D721Med (cell line): ENCODE data around the gene SERINC4.

Experiments used
- DNase-seq: peaks from one replicate; pipeline ENCODE4 v3.0.0; 2011; ENCODE audit warnings: low spot score; ENCODE audit not compliant: insufficient read length
- FAIRE-seq: peaks from 2 replicates; lab custom pipeline; 2011; peaks lifted over from hg19 to GRCh38; lab: Jason Lieb, UNC
- CTCF ChIP-seq: IDR thresholded peaks from 2 replicates; pipeline ENCODE4 v1.5.1; 2012; ENCODE audit warnings: mild to moderate bottlenecking, control low read depth; ENCODE audit not compliant: insufficient read depth; ENCODE audit errors: missing control alignments

SERINC4 gene

DNA sequence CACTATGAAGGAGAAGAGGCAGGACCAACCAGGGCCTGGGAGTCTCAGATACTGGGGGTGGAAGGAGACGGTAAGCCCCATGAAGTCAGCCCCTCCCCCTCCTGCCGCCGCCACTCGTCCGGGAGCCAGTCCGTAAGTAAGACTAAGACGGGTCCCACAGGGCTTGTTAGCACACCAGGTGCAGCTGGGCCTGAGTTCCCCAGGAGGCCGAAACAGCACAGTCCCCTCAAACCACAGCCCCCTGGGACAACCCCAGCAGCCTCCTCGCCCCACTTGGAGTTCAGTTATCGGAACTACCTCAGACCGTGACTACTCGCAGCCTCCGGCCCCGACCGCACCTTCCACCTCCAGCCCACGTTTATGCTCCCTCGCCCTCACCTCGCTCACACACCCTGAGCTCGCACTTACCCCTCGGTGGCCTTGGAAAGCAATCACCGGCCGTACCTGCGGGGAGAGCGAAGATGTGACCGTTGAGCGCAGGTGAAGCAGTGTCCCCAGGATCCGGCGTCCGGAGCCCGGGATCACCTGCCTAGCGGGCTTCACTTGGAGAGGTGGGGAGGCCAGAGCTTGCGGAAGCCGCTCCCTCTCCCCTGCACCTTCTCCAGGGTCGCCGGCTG lies 23.8 kb downstream of the SERINC4 start:
- DNase-seq (no peak), FAIRE-seq (no peak)
- no peak for TF ChIP-seq CTCF

- peak; percentile 48 for TF ChIP-seq CTCF
- FAIRE-seq, result no peak
- DNase-seq, result no peak
These were observed 24.5 kb downstream of the SERINC4 start for GRCh38 chr15:43775411-43775965.

- no peak for DNase-seq
- no peak for TF ChIP-seq CTCF
- no peak for FAIRE-seq
These were observed 26.0 kb downstream of the SERINC4 start for GRCh38 chr15:43774062-43774461.

GRCh38 chr15:43772624-43773023 lies 27.4 kb downstream of the SERINC4 start:
- TF ChIP-seq CTCF, result no peak
- FAIRE-seq, result no peak

DNA sequence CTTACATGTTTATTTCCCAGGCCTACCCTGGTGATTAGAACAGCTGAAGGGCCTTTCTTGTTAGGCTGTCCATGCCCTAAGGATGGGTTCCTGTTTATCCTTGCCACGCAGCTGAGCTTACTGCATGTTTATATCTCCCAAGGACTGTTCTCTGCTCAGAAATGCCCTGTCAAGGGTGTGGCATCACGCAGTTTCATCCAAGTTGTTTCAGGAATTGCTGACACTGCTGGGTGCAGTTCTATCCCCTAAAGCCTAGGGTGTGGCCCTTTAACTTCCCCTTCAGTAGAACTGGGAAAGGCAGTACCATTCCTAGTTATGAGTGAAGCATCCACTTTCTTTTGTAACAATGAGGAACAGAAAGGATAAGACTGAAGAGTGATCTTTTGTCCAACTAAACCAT lies 28.2 kb downstream of the SERINC4 start:
- DNase-seq (no peak), FAIRE-seq (no peak)
- no peak for TF ChIP-seq CTCF

More at GRCh38 chr15:43772624-43773023, 27.4 kb downstream of the SERINC4 start:
- DNase-seq, result no peak

DNA sequence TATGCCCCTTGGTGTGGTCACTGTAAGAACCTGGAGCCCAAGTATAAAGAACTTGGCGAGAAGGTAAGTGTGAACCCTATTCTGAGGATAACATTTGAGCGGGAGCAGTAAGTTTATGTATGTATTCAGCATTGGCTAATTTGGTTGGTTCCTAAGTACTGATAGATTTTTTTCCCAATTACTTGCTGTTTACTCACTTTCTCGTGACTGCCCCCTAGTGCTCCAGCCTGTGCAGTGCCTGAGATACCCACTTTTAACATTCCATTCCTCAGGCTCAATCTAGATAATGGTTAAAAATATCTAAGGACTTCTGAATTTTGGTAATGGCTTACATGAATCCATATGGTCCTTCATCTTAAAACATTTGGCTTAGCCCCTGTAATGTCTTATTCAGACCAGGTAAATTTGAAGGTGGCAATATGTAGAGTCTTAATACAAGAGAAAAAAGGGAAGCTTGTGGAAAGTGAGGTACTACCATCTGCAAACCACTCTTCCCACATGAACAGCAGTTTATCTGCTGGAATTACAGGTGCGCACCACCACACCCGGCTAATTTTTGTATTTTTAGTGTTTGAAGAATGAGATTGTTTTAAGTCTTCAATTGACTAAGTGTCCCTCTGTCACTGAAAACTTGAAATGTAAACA lies 30.3 kb downstream of the SERINC4 start:
- peak; percentile 88 for TF ChIP-seq CTCF
- FAIRE-seq (peak; percentile 74), DNase-seq (no peak)
